GM18526 (cell line): ENCODE data around the gene TGFBR2.

Source experiments
- POLR2A ChIP-seq: IDR thresholded peaks from 3 replicates; pipeline ENCODE4 v1.6.1; 2011; ENCODE audit not compliant: insufficient read length; ENCODE audit errors: extremely low read depth

Gene TGFBR2

GRCh38 chr3:30677347-30677685 is 70.9 kb downstream of the TGFBR2 start:
- no peak for TF ChIP-seq POLR2A

DNA sequence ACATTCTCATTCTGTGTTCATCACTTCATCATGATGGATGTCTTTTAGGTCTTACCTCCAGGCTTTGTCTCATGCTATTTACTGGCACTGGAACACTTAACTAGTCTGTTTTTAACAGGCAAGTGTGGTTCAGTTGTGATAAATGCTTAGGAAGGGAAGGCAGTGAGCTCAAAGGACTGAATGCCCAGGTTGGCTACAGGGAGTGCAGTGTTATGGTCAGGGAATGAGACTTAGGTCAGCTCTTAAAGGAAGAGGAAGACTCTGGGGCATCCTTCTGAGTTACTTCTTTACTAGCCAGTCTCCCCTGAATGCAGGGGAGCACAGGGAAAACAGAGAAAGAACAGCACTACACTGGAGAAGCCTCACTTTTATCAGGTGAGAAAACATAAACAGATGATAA is 72.6 kb downstream of the TGFBR2 start:
- TF ChIP-seq POLR2A: no peak

DNA sequence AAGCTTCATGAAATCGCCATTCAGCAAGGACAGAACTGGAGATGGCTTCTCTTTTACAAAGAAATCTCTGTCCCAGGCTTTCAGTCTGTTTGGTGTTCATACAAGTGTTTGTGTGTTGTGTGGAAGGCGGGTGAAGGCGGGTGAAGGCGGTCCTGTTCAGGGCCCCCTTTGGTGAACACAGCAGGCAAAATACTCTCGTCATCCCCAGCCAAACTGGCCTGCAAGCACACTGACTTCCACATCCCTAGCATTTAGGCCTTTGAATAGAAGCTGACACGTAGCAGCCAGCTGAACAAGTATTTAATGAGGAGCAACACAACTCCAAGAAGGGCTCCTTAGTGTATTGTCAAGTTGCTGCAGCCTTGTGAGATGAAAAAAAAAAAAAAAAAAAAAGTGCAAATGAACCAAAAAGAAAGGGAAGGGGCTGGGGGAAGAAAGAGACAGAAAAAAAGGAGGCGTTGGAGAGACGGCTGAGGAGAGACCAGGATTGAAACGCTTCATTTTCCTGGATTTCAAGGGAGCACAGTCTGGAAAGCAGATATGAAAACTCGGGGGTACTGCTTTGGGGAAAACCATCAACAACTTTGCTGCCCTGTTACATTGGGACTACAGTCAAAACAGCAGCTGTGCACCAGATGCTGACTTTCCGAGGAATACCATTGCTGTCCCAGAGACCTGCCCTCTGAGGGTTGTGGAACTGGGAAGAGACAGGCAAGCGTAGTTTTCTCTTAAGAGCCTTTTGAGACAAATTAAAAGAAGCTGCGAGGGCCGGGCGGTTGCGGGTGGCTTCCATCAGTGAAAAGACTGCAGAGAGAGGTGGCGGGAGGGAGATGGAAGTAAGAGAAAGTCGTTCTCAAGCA is 74.6 kb downstream of the TGFBR2 start:
- no peak for TF ChIP-seq POLR2A

GRCh38 chr3:30681649-30682211 is 75.3 kb downstream of the TGFBR2 start:
- TF ChIP-seq POLR2A: no peak

GRCh38 chr3:30682434-30683155 is 76.2 kb downstream of the TGFBR2 start:
- TF ChIP-seq POLR2A: no peak

- no peak for TF ChIP-seq POLR2A
Observed at GRCh38 chr3:30683769-30684168, 77.4 kb downstream of the TGFBR2 start.

GRCh38 chr3:30684356-30684755 is 78.0 kb downstream of the TGFBR2 start:
- TF ChIP-seq POLR2A: no peak

DNA sequence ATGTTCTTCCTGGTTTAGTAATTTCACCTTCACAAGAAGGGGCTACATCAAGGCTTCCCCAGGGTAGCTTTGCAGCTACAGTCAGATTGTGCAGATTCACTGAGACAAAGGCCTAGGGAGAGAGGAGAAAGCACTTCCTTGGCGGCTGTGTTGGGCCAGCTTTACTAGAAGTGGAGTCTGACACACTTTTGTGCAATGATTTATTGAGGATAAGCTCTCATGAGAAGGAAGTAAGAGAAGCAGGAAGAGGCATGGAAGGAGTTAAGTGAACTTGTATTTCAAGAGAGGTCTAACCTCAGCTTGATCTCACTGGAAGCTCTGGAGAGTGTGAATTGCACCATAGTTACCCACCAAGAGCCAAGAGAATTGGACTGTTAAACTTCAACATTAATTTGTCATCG is 78.9 kb downstream of the TGFBR2 start:
- TF ChIP-seq POLR2A: no peak

GRCh38 chr3:30686176-30686575 is 79.8 kb downstream of the TGFBR2 start:
- TF ChIP-seq POLR2A: no peak

DNA sequence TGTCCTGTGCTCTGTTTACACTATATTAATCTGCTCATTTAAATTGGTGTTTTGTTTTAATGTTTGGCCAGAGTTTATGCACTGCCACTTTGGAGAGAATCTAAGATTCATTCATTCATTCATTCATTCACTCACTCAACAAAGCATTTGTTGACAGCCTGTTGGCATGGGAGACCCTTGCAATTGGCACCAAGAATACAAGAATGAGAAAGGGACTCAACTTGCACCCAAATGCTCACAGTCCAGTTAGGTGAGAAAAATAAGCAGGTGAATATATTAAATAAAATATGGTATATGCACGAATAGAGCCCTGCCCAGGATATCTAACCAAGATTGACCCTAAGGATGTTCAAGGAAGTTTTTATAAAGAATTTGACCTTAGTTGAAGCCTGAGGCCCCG is 80.4 kb downstream of the TGFBR2 start:
- no peak for TF ChIP-seq POLR2A

DNA sequence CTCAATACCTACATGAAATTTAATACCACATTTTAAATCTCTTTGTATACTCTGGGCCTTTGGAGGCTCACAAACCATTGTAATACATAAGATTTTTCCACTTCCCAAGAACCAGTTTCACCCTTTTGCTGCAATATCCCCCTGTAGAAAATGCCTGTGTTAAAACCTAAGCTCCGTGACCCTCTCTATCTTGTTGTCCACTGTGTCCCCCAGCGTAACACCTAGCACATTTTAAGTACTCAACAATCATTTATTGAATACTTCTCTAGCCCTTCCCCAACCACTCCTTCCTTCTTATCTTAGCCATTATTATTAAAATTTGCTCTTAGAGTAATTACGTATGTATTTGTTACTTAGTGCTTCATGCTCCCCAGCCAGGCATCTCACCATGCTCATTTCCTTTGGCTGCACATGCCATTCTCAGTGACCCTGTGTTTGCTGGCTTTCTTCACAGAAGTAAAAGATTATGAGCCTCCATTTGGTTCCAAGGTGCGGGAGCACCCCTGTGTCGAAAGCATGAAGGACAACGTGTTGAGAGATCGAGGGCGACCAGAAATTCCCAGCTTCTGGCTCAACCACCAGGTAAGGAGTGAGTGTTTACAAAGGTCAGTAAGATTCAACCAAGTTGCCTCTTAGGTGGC is 81.6 kb downstream of the TGFBR2 start:
- no peak for TF ChIP-seq POLR2A

DNA sequence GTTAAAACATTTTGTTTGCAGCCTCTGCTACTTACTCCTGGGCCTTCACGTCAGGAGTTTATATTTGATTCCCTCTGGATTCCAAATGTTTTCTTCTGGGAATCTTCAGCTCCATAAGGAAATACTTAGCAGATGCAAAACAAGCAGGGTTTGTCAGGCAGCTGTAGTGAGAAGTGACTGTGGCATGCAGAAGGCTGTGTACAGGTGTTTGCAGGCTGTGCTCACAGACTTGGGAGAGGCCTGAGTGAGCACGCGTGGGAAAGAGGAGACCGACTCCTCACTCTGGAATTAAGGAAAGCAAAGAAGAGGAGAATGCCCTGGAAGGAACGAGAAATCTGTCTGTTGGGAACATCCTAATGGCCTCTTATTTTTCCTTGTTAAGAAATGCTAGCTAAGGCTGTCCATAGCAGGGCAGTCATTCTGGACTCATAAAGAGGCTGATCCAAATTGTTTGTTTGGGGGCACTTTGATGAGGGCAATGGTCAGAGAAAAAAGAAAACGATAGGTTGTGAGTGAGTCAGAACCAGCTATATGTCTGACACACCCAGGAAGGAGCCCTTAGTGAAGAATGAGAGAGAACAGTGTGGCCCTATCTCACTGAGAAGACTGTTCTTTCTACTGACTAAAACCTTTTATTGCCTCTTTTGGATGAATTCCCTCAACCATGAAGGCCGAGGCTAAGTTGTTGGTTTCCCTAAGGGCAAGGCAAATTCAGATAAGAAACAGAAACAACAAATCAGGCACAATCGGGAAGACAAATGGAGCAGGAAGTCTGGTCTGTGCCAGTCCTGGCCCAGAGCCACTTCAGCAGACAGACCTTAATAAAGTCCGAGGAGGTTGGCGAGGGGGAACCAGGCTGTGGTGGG is 82.6 kb downstream of the TGFBR2 start:
- no peak for TF ChIP-seq POLR2A

- no peak for TF ChIP-seq POLR2A
Observed at GRCh38 chr3:30690199-30690598, 83.8 kb downstream of the TGFBR2 start.

- TF ChIP-seq POLR2A: no peak
Observed at GRCh38 chr3:30691249-30691880, 85.0 kb downstream of the TGFBR2 start.

DNA sequence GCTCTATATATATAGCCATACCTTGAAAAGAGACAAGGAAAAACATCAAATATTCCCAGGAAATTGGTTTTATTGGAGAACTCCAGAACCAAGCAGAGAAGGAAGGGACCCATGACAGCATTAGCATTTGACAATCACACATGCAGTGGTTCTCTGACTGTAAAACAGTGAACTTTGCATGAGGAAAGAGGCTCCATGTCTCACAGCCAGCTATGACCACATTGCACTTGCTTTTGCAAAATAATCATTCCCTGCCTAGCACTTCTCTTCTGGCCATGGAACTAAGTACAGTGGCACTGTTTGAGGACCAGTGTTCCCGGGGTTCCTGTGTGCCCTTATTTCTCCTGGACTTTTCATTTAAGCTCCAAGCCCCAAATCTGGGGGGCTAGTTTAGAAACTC is 85.5 kb downstream of the TGFBR2 start:
- TF ChIP-seq POLR2A: no peak
